SK-N-SH treated with all-trans-retinoic acid at 6 μM for 48 hours (cell line): ENCODE measurements around the gene RHBDL1.

ENCODE experiments used
- ATAC-seq: fragments of 200-7000 bp; cut with Tn5 transposase; 3 replicates; pipeline ENCODE4 v1.9.1; 2020; ENCODE audit warnings: mild to moderate bottlenecking, moderate library complexity
- ARNTL ChIP-seq: fragments of 450-650 bp; formaldehyde crosslinking; IDR thresholded peaks from 2 replicates; pipeline ENCODE4 v1.5.0; 2020; ENCODE audit warnings: low read depth, mild to moderate bottlenecking, moderate library complexity, borderline replicate concordance
- BACH2 ChIP-seq: fragments of 250-450 bp; sonication (Bioruptor Pico); IDR thresholded peaks from 2 replicates; pipeline ENCODE4 v1.9.0; 2021; ENCODE audit warnings: mild to moderate bottlenecking, borderline replicate concordance
- CREB5 ChIP-seq: fragments of 250-450 bp; sonication (Bioruptor Pico); IDR thresholded peaks from 2 replicates; pipeline ENCODE4 v1.5.1; 2020; ENCODE audit warnings: low read depth, mild to moderate bottlenecking, moderate library complexity
- CSDC2 ChIP-seq: fragments of 250-450 bp; sonication (Bioruptor Pico); IDR thresholded peaks from 2 replicates; pipeline ENCODE4 v1.5.0; 2020; ENCODE audit warnings: mild to moderate bottlenecking, moderate library complexity
- CSRNP3 ChIP-seq: fragments of 250-450 bp; sonication (Bioruptor Pico); IDR thresholded peaks from 2 replicates; pipeline ENCODE4 v1.5.1; 2021; ENCODE audit warnings: mild to moderate bottlenecking, moderate library complexity
- ESRRG ChIP-seq: fragments of 250-450 bp; sonication (Bioruptor Pico); IDR thresholded peaks from 2 replicates; pipeline ENCODE4 v1.6.1; 2021; ENCODE audit warnings: mild to moderate bottlenecking
- ISL1 ChIP-seq: fragments of 250-450 bp; sonication (Bioruptor Pico); IDR thresholded peaks from 2 replicates; pipeline ENCODE4 v2.1.2; 2022; ENCODE audit warnings: mild to moderate bottlenecking, moderate library complexity
- OSR1 ChIP-seq: fragments of 250-450 bp; sonication (Bioruptor Pico); IDR thresholded peaks from 2 replicates; pipeline ENCODE4 v1.8.0; 2022; ENCODE audit warnings: moderate library complexity, mild to moderate bottlenecking, inconsistent platforms
- PATZ1 ChIP-seq: fragments of 250-450 bp; sonication (Bioruptor Pico); IDR thresholded peaks from 2 replicates; pipeline ENCODE4 v1.8.0; 2020; ENCODE audit warnings: mild to moderate bottlenecking, moderate library complexity, borderline replicate concordance
- POU6F1 ChIP-seq: fragments of 250-450 bp; sonication (Bioruptor Pico); IDR thresholded peaks from 2 replicates; pipeline ENCODE4 v1.8.0; 2021; ENCODE audit warnings: low read depth, mild to moderate bottlenecking, moderate library complexity, borderline replicate concordance
- RARB ChIP-seq: fragments of 250-450 bp; sonication (Bioruptor Pico); IDR thresholded peaks from 2 replicates; pipeline ENCODE4 v1.8.0; 2021; ENCODE audit warnings: mild to moderate bottlenecking, moderate library complexity
- SNAI2 ChIP-seq: fragments of 250-450 bp; sonication (Bioruptor Pico); IDR thresholded peaks from 2 replicates; pipeline ENCODE4 v1.5.0; 2020; ENCODE audit warnings: mild to moderate bottlenecking, moderate library complexity
- TCF4 ChIP-seq: fragments of 250-450 bp; sonication (Bioruptor Pico); IDR thresholded peaks from 2 replicates; pipeline ENCODE4 v1.8.0; 2021; ENCODE audit warnings: mild to moderate bottlenecking, moderate library complexity, borderline replicate concordance
- TOX ChIP-seq: fragments of 250-450 bp; sonication (Bioruptor Pico); IDR thresholded peaks from 2 replicates; pipeline ENCODE4 v1.8.0; 2021; ENCODE audit warnings: mild to moderate bottlenecking, moderate library complexity, borderline replicate concordance
- TSHZ2 ChIP-seq: fragments of 250-450 bp; sonication (Bioruptor Pico); IDR thresholded peaks from 2 replicates; pipeline ENCODE4 v1.5.0; 2020; ENCODE audit warnings: mild to moderate bottlenecking, moderate library complexity
- ZC3H10 ChIP-seq: fragments of 250-450 bp; sonication (Bioruptor Pico); IDR thresholded peaks from 2 replicates; pipeline ENCODE4 v1.5.1; 2021; ENCODE audit warnings: mild to moderate bottlenecking, moderate library complexity
- ZFP3 ChIP-seq: fragments of 250-450 bp; sonication (Bioruptor Pico); IDR thresholded peaks from 2 replicates; pipeline ENCODE4 v1.5.0; 2020; ENCODE audit warnings: mild to moderate bottlenecking, moderate library complexity
- ZFP30 ChIP-seq: fragments of 450-650 bp; formaldehyde crosslinking; IDR thresholded peaks from 2 replicates; pipeline ENCODE4 v1.5.0; 2022; ENCODE audit warnings: mild to moderate bottlenecking, moderate library complexity
- ZNF565 ChIP-seq: fragments of 450-650 bp; formaldehyde crosslinking; conservative IDR thresholded peaks from 2 replicates; pipeline ENCODE4 v1.5.0; 2020; ENCODE audit warnings: low read depth, mild to moderate bottlenecking, moderate library complexity
- ZNF70 ChIP-seq: fragments of 450-650 bp; formaldehyde crosslinking; IDR thresholded peaks from 2 replicates; pipeline ENCODE4 v1.5.0; 2020; ENCODE audit warnings: mild to moderate bottlenecking, moderate library complexity
- ZNF8 ChIP-seq: fragments of 450-650 bp; formaldehyde crosslinking; IDR thresholded peaks from 2 replicates; pipeline ENCODE4 v1.5.0; 2020; ENCODE audit warnings: mild to moderate bottlenecking, moderate library complexity

RHBDL1 gene

GRCh38 chr16:724188-725040 is 48.9 kb downstream of the RHBDL1 start:
- no peak for TF ChIP-seq ESRRG (CRISPR knock-in tag)
- no peak for TF ChIP-seq TCF4 (CRISPR knock-in tag)
- TF ChIP-seq ARNTL (CRISPR knock-in tag) = no peak
- TF ChIP-seq ZNF8 = no peak
- no peak for TF ChIP-seq OSR1
- TF ChIP-seq ZNF565 (CRISPR knock-in tag) = no peak
- TF ChIP-seq TSHZ2 (CRISPR knock-in tag) = no peak
- TF ChIP-seq BACH2 (CRISPR knock-in tag) = no peak
- TF ChIP-seq ISL1 (CRISPR knock-in tag) = no peak
- TF ChIP-seq RARB (CRISPR knock-in tag) = no peak
- TF ChIP-seq ZNF70 (CRISPR knock-in tag) = no peak
- no peak for TF ChIP-seq ZC3H10 (CRISPR knock-in tag)
- TF ChIP-seq POU6F1 (CRISPR knock-in tag) = no peak
- TF ChIP-seq ZFP30 (CRISPR knock-in tag) = no peak
- no peak for ATAC-seq

GRCh38 chr16:725041-725376 is 49.5 kb downstream of the RHBDL1 start:
- ATAC-seq = no peak
- no peak for TF ChIP-seq ZNF8
- no peak for TF ChIP-seq ISL1 (CRISPR knock-in tag)
- TF ChIP-seq SNAI2 = no peak
- TF ChIP-seq ZFP3 (CRISPR knock-in tag) = no peak

GRCh38 chr16:725463-726187 is 50.2 kb downstream of the RHBDL1 start:
- no peak for TF ChIP-seq ZNF8
- TF ChIP-seq ESRRG (CRISPR knock-in tag) = no peak
- TF ChIP-seq CSRNP3 (CRISPR knock-in tag) = no peak
- no peak for TF ChIP-seq ISL1 (CRISPR knock-in tag)
- TF ChIP-seq PATZ1 = no peak
- no peak for TF ChIP-seq CREB5
- no peak for TF ChIP-seq ZC3H10 (CRISPR knock-in tag)
- no peak for TF ChIP-seq BACH2 (CRISPR knock-in tag)
- no peak for TF ChIP-seq ZFP30 (CRISPR knock-in tag)
- no peak for TF ChIP-seq TCF4 (CRISPR knock-in tag)
- no peak for TF ChIP-seq SNAI2
- TF ChIP-seq TSHZ2 (CRISPR knock-in tag) = no peak
- no peak for TF ChIP-seq ARNTL (CRISPR knock-in tag)
- no peak for TF ChIP-seq TOX (CRISPR knock-in tag)
- TF ChIP-seq ZFP3 (CRISPR knock-in tag) = no peak
- TF ChIP-seq ZNF70 (CRISPR knock-in tag) = no peak
- no peak for TF ChIP-seq POU6F1 (CRISPR knock-in tag)
- TF ChIP-seq CSDC2 (CRISPR knock-in tag) = no peak
- no peak for TF ChIP-seq OSR1
- ATAC-seq = no peak
